A673 (cell line): ENCODE measurements around the gene CDH7.

Source experiments
- EZH2 ChIP-seq: fragments of 200-600 bp; sonication (generic); IDR thresholded peaks from 2 replicates; pipeline ENCODE4 v1.6.1; 2017; ENCODE audit warnings: borderline replicate concordance, low read depth, mild to moderate bottlenecking, mixed read lengths, antibody characterized with exemption, low read length; ENCODE audit not compliant: poor library complexity, severe bottlenecking
- TF ChIP-seq, protein P1 (sequence below): fragments of 300-800, 200-600 bp; sonication (generic); conservative IDR thresholded peaks from 2 replicates; pipeline ENCODE4 v1.5.1; 2017; ENCODE audit warnings: low read depth, mild to moderate bottlenecking, antibody characterized with exemption, low read length, moderate library complexity, mixed read lengths

- no peak for TF ChIP-seq EZH2
- TF ChIP-seq, protein P1, sequence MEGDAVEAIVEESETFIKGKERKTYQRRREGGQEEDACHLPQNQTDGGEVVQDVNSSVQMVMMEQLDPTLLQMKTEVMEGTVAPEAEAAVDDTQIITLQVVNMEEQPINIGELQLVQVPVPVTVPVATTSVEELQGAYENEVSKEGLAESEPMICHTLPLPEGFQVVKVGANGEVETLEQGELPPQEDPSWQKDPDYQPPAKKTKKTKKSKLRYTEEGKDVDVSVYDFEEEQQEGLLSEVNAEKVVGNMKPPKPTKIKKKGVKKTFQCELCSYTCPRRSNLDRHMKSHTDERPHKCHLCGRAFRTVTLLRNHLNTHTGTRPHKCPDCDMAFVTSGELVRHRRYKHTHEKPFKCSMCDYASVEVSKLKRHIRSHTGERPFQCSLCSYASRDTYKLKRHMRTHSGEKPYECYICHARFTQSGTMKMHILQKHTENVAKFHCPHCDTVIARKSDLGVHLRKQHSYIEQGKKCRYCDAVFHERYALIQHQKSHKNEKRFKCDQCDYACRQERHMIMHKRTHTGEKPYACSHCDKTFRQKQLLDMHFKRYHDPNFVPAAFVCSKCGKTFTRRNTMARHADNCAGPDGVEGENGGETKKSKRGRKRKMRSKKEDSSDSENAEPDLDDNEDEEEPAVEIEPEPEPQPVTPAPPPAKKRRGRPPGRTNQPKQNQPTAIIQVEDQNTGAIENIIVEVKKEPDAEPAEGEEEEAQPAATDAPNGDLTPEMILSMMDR = no peak
These were observed 118.7 kb downstream of the CDH7 start for GRCh38 chr18:65869527-65869926.
